Uterus (tissue), 4 donors: ENCODE measurements around the gene DYNLT4. TPM values are rescaled to one million over a fixed set of nuclear protein-coding genes. Genes with fewer than 3 reads are reported as not detected.

Source experiments
- DNase-seq, 2 donors: peaks; one replicate each; pipeline ENCODE4 v3.0.0-alpha.2; 2019 to 2020
- H3K27ac ChIP-seq, 2 donors: fragments of 200-600 bp; sonication (generic); 1 replicate in 1 of 2; 2 replicates in 1 of 2; pipeline ENCODE4 v1.5.1; 2016 to 2018
- H3K27me3 ChIP-seq, 2 donors: fragments of 200-600 bp; sonication (generic); one replicate each; pipeline ENCODE4 v1.5.1; 2018 to 2019; ENCODE audit warnings: control low read depth in 1 of 2
- H3K36me3 ChIP-seq, 2 donors: fragments of 200-600 bp; sonication (generic); one replicate each; pipeline ENCODE4 v1.5.1; 2019; ENCODE audit warnings: control low read depth in 1 of 2
- H3K4me1 ChIP-seq, 2 donors: fragments of 200-600 bp; sonication (generic); one replicate each; pipeline ENCODE4 v1.5.1; 2018 to 2019; ENCODE audit warnings: control low read depth in 1 of 2
- H3K4me3 ChIP-seq, 2 donors: fragments of 200-600 bp; sonication (generic); 1 replicate in 1 of 2; 2 replicates in 1 of 2; pipeline ENCODE4 v1.5.1; 2018 to 2019; ENCODE audit warnings: mild to moderate bottlenecking in 1 of 2
- H3K9me3 ChIP-seq, 2 donors: fragments of 200-600 bp; sonication (generic); one replicate each; pipeline ENCODE4 v1.5.1; 2019; ENCODE audit warnings: control low read depth in 1 of 2
- POLR2A ChIP-seq, 2 donors: fragments of 450-650 bp; IDR thresholded peaks; one replicate each; pipeline ENCODE4 v1.6.1; 2016; ENCODE audit warnings: antibody characterized with exemption in 2 of 2, mild to moderate bottlenecking in 1 of 2, moderate library complexity in 1 of 2
- intact Hi-C: fragments of 100-400 bp; cut with DNase I; formaldehyde crosslinking; loops from one replicate; pipeline ENCODE4 v1.15.1; 2023; ENCODE audit warnings: low total_unique reads
- total RNA-seq, 4 donors: library from RNA; depleted of rRNA in 3 of 4; stranded (reverse); fragments of >200 nt in 3 of 4; gene quantifications; one replicate each; pipeline versions ENCODE4 v1.1.0 to v1.2.4, GENCODE V29; 2014 to 2023
- TF ChIP-seq, protein P1 (sequence below), 4 experiments: fragments of 200-600 bp in 2 of 4; fragments of 450-650 bp in 2 of 4; sonication (generic) in 2 of 4; IDR thresholded peaks; one replicate each; pipeline ENCODE4 v1.5.1; 2016 to 2019; ENCODE audit warnings: antibody characterized with exemption in 4 of 4, mild to moderate bottlenecking in 2 of 4, moderate library complexity in 1 of 4
- donor health status: DM: yes; HTN: yes; CAD: no.

Gene DYNLT4, protein sequence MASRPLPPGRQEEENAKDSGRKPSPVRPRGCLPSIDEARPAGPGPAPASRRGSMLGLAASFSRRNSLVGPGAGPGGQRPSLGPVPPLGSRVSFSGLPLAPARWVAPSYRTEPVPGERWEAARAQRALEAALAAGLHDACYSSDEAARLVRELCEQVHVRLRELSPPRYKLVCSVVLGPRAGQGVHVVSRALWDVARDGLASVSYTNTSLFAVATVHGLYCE
- total RNA-seq = 1 to 10 TPM in 1 of 4 donors, not detected in 3; 4.4 TPM

GRCh38 chr1:44806704-44807363, at the start of gene DYNLT4:
Gene DYNLT4, minus strand, starts transcription at chr1:44807351. Its CDS starts 683 bp downstream, at chr1:44806668.
- peak within 1 kb of the TSS; percentile 8 to 46 for H3K4me3 ChIP-seq
- H3K36me3 ChIP-seq = no peaks in the 10 kb centered on the region
- H3K27me3 ChIP-seq = no peaks in the 10 kb centered on the region
- H3K27ac ChIP-seq = peak within 1 kb of the TSS; percentile 99 to 100
- peak in 1 of 2 donors; percentile 71 for TF ChIP-seq POLR2A (IDR thresholded peaks at IDR 0.05)
- TF ChIP-seq, protein P1, sequence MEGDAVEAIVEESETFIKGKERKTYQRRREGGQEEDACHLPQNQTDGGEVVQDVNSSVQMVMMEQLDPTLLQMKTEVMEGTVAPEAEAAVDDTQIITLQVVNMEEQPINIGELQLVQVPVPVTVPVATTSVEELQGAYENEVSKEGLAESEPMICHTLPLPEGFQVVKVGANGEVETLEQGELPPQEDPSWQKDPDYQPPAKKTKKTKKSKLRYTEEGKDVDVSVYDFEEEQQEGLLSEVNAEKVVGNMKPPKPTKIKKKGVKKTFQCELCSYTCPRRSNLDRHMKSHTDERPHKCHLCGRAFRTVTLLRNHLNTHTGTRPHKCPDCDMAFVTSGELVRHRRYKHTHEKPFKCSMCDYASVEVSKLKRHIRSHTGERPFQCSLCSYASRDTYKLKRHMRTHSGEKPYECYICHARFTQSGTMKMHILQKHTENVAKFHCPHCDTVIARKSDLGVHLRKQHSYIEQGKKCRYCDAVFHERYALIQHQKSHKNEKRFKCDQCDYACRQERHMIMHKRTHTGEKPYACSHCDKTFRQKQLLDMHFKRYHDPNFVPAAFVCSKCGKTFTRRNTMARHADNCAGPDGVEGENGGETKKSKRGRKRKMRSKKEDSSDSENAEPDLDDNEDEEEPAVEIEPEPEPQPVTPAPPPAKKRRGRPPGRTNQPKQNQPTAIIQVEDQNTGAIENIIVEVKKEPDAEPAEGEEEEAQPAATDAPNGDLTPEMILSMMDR (IDR thresholded peaks at IDR 0.05) = no peak
- intact Hi-C loops = no loop called here
- H3K9me3 ChIP-seq = no peaks in the 10 kb centered on the region
- no peak for DNase-seq
- H3K4me1 ChIP-seq = peaks cover 21 to 61% of the 10 kb centered on the region in 2 donors

DNA sequence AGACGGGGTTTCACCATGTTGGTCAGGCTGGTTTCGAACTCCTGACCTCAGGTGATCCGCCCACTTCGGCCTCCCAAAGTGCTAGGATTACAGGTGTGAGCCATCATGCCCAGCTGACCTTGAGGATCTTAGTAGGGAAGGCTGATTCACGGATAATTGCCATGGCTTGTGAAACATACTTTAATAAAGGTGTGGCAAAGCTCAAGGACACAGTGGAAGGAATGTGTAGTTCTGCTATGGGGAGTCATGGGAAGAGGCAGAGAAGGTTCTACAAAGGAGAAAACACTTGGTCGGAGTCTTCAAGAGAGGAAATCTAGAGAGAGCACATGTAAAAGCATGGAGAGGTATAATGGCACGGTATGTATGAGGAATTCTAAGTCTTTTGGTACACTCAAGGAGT, 48.6 kb upstream of the DYNLT4 start:
- H3K27ac ChIP-seq = no peak overlapping the region
- no peaks in the 10 kb centered on the region for H3K9me3 ChIP-seq
- no peaks in the 10 kb centered on the region for H3K4me1 ChIP-seq
- TF ChIP-seq POLR2A (IDR thresholded peaks at IDR 0.05) = no peak
- no peaks in the 10 kb centered on the region for H3K27me3 ChIP-seq
- intact Hi-C loops = no loop called here
- H3K4me3 ChIP-seq = no peak overlapping the region
- H3K36me3 ChIP-seq = no peaks in the 10 kb centered on the region
- DNase-seq = no peak

GRCh38 chr1:44854970-44855369, 47.8 kb upstream of the DYNLT4 start:
- Histone ChIP-seq H3K36me3 (no peaks in the 10 kb centered on the region), H3K27ac (no peak overlapping the region)
- intact Hi-C loops = no loop called here

DNA sequence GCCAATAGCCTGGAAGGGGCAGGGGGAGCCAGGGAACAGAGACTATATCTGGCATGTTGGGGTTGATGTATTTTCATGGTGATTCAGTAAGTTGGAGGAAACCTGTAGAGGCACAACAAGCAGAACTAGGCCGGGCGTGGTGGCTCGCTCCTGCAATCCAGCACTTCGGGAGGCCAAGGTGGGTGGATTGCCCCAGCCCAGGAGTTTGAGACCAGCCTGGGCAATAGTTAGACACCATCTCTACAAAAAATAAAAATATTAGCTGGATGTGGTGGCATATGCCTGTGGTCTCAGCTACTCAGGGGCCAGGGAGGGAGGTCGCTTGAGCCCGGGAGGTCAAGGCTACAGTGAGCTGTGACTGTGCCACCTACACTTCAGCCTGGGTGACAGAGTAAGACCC, 46.0 kb upstream of the DYNLT4 start:
- Histone ChIP-seq H3K4me3 (no peak overlapping the region), H3K4me1 (no peaks in the 10 kb centered on the region), H3K9me3 (no peaks in the 10 kb centered on the region), H3K36me3 (no peaks in the 10 kb centered on the region), H3K27ac (no peak overlapping the region), H3K27me3 (no peaks in the 10 kb centered on the region)
- intact Hi-C loops = no loop called here
- TF ChIP-seq, protein P1 (IDR thresholded peaks at IDR 0.05) = no peak
- TF ChIP-seq POLR2A (IDR thresholded peaks at IDR 0.05) = no peak
- no peak for DNase-seq

More at GRCh38 chr1:44854970-44855369, 47.8 kb upstream of the DYNLT4 start:
- Histone ChIP-seq H3K27me3 (no peaks in the 10 kb centered on the region), H3K4me3 (no peak overlapping the region), H3K9me3 (no peaks in the 10 kb centered on the region), H3K4me1 (no peaks in the 10 kb centered on the region)
- DNase-seq = no peak
- no peak for TF ChIP-seq POLR2A (IDR thresholded peaks at IDR 0.05)
- TF ChIP-seq, protein P1 (IDR thresholded peaks at IDR 0.05) = no peak

DNA sequence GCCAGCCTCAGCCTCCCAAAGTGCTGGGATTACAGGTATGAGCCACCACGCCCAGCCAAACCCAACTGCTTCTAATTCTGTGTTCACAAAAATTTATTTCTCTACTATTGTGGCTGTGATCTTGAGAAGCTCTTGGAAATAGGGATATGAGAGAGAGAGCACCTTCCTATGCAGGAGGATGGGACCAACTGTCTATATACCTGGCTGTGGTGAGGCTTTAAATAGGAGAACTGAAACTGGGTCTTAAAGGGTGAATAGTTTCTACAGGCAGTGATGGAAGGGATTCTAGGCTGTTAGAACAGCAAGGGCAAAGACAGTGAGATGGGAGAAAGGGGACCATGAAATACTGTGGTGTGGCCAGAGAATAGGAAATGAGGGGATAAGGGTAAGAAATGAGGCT, 44.2 kb upstream of the DYNLT4 start:
- TF ChIP-seq, protein P1 (IDR thresholded peaks at IDR 0.05) = no peak
- no peak for TF ChIP-seq POLR2A (IDR thresholded peaks at IDR 0.05)
- DNase-seq = no peak
- H3K4me3 ChIP-seq = no peak overlapping the region
- H3K27ac ChIP-seq = no peak overlapping the region
- intact Hi-C loops = no loop called here
- H3K27me3 ChIP-seq = no peaks in the 10 kb centered on the region
- no peaks in the 10 kb centered on the region for H3K9me3 ChIP-seq
- no peaks in the 10 kb centered on the region for H3K36me3 ChIP-seq
- H3K4me1 ChIP-seq = no peaks in the 10 kb centered on the region
